Measurements from ENCODE around the gene MITF. TPM values are rescaled to one million over a fixed set of nuclear protein-coding genes. Genes with fewer than 3 reads are reported as not detected.

MITF gene
- total RNA-seq, 1 donor from 2014 or later: 2.0 TPM

DNA sequence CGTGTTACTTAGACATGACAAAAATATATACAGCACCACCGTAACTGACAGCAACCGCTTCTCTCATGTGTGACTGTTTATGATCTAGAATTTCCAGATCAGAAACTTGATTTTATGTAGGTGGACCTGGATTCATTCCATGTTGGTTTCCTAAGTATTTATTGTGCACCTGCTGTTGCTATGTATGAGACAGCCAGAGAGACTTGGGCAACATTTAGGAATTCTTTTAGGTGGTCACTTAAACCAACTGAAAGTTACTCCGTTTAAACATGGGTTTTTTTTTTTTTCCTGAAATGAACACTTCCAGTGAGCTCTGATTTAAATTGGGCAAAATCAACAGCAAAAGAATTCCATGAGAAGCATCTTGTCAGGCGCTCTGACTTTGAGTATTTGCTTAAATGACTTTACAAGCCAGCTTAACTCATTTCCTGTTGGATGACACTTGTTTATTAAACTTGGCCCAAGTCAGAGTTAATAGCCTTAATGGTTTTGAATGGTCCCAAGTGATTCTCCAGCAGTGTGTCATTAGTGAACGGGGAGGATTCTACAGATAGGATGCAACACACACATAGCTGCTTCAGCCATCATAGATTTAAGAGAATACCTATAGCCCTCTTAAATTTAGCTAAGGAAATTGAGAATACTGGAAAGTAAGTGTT is 31.8 kb downstream of the MITF start:
- no peak overlapping the region for H3K27ac Mint-ChIP-seq (ENCODE audit: unreplicated experiment)
- H3K9me3 Mint-ChIP-seq: no peaks in the 10 kb centered on the region
- H3K36me3 Mint-ChIP-seq (ENCODE audit: low read depth): no peaks in the 10 kb centered on the region
- TF ChIP-seq, protein P1, sequence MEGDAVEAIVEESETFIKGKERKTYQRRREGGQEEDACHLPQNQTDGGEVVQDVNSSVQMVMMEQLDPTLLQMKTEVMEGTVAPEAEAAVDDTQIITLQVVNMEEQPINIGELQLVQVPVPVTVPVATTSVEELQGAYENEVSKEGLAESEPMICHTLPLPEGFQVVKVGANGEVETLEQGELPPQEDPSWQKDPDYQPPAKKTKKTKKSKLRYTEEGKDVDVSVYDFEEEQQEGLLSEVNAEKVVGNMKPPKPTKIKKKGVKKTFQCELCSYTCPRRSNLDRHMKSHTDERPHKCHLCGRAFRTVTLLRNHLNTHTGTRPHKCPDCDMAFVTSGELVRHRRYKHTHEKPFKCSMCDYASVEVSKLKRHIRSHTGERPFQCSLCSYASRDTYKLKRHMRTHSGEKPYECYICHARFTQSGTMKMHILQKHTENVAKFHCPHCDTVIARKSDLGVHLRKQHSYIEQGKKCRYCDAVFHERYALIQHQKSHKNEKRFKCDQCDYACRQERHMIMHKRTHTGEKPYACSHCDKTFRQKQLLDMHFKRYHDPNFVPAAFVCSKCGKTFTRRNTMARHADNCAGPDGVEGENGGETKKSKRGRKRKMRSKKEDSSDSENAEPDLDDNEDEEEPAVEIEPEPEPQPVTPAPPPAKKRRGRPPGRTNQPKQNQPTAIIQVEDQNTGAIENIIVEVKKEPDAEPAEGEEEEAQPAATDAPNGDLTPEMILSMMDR (conservative IDR thresholded peaks at IDR 0.05): no peak
- H3K27me3 Mint-ChIP-seq (ENCODE audit: low read depth): peaks cover 2% of the 10 kb centered on the region
- no peak overlapping the region for H3K4me3 Mint-ChIP-seq
- no peaks in the 10 kb centered on the region for H3K4me1 Mint-ChIP-seq
- DNase-seq (ENCODE audit: low read depth, low spot score): no peak

DNA sequence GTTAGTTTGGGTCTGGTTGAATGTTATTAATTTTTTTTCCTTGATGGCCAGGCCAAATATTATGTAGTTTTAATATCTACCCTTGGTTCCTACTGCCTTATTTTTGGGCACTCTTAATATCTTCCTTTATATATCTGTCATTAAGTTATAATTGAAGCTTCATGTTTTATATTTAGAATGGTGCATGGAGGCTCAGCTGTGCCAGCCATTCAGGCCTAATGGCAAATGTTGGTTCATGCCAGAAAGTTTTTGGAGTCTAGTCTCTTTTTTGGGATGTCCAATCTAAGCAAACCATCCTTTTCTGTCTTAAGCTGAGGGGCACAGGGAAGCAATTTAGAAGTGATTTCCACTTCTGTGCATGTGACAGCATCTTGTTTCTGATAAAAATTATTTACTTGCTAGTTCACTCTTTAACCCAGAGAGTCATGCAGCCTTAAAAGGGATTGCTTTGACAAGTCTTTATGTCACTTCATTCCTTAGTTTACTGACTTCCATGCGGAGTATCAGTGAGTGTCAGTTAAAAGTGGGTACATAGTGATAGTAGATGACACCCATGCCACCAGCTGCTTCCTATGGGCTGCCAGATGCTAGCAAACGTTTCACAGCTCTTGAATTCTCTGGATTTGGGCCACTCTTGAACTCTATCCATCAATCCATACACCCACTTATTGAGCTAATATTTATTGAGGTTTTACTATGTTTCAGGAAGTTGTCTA is 33.0 kb downstream of the MITF start:
- Mint-ChIP-seq H3K27ac (ENCODE audit: unreplicated experiment) (no peak overlapping the region), H3K4me3 (no peak overlapping the region), H3K4me1 (no peaks in the 10 kb centered on the region), H3K27me3 (ENCODE audit: low read depth) (peaks cover 2% of the 10 kb centered on the region), H3K36me3 (ENCODE audit: low read depth) (no peaks in the 10 kb centered on the region), H3K9me3 (no peaks in the 10 kb centered on the region)
- DNase-seq (ENCODE audit: low read depth, low spot score): no peak
- TF ChIP-seq, protein P1 (conservative IDR thresholded peaks at IDR 0.05): no peak

DNA sequence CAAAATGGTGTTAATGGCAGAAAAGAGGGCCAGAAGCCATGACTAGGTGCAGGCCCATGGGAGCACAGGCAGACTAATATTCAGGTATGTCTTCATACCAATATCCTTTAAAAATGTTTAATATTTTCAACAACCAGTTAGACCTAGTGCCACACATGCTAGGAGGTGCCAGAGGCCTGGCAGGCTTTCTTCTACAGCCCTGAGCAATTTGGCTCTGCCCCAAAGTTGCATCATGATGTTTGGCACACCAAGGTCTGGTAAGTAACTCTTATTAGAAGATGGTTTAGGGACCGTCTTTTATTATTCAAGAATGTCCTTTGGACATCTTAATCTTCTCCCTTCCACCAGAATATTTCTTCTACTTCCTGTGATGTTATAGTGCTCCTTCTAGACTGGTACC is 34.8 kb downstream of the MITF start:
- DNase-seq (ENCODE audit: low read depth, low spot score): no peak
- H3K9me3 Mint-ChIP-seq: no peaks in the 10 kb centered on the region
- no peaks in the 10 kb centered on the region for H3K36me3 Mint-ChIP-seq (ENCODE audit: low read depth)
- H3K27me3 Mint-ChIP-seq (ENCODE audit: low read depth): no peaks in the 10 kb centered on the region
- no peak overlapping the region for H3K27ac Mint-ChIP-seq (ENCODE audit: unreplicated experiment)
- no peak overlapping the region for H3K4me3 Mint-ChIP-seq
- H3K4me1 Mint-ChIP-seq: no peaks in the 10 kb centered on the region
- TF ChIP-seq, protein P1 (conservative IDR thresholded peaks at IDR 0.05): no peak

DNA sequence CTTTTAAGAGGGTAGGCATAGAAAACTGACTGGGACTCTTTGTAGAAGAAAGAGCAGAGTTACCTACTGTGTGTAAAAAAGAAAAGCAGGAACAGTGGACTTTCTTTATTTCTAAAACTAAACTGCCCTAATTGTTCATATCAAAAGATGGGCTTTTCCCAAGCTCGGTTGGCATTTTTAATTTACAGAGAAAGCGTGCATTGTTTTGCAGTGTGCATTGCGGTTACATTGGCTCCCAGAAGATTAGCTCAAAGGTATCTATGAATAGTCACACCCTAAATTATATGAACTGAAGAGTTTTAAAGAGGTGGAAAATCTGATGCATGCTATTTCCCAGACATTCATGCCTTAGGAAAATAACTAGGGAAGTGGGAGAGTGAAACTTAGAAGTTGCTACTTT is 36.5 kb downstream of the MITF start:
- no peak overlapping the region for H3K27ac Mint-ChIP-seq (ENCODE audit: unreplicated experiment)

DNA sequence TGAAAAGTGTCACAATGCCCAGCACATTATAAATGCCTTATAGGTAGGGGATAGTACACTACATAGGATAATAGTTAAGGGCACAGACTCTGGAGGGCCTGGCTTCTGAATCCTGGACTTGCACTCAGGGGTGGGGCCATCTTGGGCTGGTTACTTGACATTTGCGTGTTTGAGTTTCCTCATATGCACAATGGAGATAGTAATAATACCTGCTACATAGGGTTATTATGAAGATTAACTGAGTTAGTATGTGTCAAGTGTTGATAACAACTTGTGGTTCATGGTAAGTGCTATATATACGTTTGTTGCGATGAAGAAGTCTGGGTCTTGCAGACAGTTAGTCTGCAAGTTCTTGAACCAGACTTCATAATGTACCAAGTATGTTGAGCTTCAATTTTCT is 37.0 kb downstream of the MITF start:
- no peaks in the 10 kb centered on the region for H3K4me1 Mint-ChIP-seq

More for the DNA sequence above, 36.5 kb downstream of the MITF start:
- TF ChIP-seq, protein P1 (conservative IDR thresholded peaks at IDR 0.05): no peak
- Mint-ChIP-seq H3K27me3 (ENCODE audit: low read depth) (no peaks in the 10 kb centered on the region), H3K4me3 (no peak overlapping the region), H3K36me3 (ENCODE audit: low read depth) (no peaks in the 10 kb centered on the region), H3K4me1 (no peaks in the 10 kb centered on the region), H3K9me3 (no peaks in the 10 kb centered on the region)
- DNase-seq (ENCODE audit: low read depth, low spot score): no peak

More for the DNA sequence above, 37.0 kb downstream of the MITF start:
- TF ChIP-seq, protein P1 (conservative IDR thresholded peaks at IDR 0.05): no peak
- Mint-ChIP-seq H3K36me3 (ENCODE audit: low read depth) (no peaks in the 10 kb centered on the region), H3K27me3 (ENCODE audit: low read depth) (no peaks in the 10 kb centered on the region), H3K9me3 (no peaks in the 10 kb centered on the region), H3K27ac (ENCODE audit: unreplicated experiment) (no peak overlapping the region), H3K4me3 (no peak overlapping the region)
- no peak for DNase-seq (ENCODE audit: low read depth, low spot score)
